Stimulated activated CD8-positive, alpha-beta memory T cell treated with anti-CD3 and anti-CD28 coated beads, Interleukin-4, amount 100 ng/mL, for 24 hours (primary cell): ENCODE measurements around the gene SAMD11.
"Not testable (repeated sequence)": the region's sequence is repeated elsewhere in the genome, so short reads cannot be mapped to it uniquely, and the experiment has no call there.

Experiments used
- DNase-seq: peaks from one replicate; pipeline ENCODE4 v3.0.0-alpha.2; 2020; ENCODE audit warnings: low read depth

Gene SAMD11

DNA sequence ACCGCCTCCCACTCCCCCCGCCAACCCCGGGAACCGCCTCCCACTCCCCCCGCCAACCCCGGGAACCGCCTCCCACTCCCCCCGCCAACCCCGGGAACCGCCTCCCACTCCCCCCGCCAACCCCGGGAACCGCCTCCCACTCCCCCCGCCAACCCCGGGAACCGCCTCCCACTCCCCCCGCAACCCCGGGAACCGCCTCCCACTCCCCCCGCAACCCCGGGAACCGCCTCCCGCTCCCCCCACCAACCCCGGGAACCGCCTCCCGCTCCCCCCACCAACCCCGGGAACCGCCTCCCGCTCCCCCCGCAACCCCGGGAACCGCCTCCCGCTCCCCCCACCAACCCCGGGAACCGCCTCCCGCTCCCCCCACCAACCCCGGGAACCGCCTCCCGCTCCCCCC is 53.1 kb downstream of the SAMD11 start:
- not testable (repeated sequence) for DNase-seq

DNA sequence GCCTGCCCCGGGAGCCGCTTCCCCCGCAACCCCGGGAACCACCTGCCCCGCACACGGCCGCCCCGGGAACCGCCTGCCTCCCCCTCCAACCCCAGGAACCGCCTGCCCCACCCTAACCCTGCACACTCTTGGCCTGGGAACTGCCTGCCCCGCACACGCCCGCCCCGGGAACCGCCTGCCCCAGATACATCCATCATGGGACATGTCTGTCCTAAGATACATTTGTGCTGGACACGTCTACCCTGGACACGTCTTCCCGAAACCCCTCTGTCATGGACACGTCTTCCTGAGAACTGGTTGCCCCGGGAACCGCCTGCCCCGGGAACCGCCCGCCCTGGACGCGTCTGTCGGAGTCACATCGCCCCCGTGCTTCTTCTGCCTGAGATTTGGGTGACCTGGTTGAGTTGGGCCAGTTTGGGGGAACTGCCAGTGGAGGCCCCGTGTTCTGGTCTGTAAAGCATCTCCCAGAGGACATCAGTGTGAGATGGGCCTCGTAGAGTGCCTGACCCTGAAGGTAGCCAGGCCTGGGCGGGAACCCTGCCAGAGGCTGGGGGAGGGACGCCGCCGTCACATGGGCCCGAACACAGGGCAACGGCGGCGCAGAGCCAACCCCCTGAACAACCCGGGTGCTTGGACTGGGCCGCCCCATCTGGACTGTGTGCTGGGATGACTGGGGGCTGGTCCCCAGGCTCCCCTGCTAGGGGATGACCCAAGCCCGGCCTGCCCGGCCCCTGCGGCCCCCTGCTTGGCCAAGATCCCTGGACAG is 54.5 kb downstream of the SAMD11 start:
- DNase-seq = no peak

DNA sequence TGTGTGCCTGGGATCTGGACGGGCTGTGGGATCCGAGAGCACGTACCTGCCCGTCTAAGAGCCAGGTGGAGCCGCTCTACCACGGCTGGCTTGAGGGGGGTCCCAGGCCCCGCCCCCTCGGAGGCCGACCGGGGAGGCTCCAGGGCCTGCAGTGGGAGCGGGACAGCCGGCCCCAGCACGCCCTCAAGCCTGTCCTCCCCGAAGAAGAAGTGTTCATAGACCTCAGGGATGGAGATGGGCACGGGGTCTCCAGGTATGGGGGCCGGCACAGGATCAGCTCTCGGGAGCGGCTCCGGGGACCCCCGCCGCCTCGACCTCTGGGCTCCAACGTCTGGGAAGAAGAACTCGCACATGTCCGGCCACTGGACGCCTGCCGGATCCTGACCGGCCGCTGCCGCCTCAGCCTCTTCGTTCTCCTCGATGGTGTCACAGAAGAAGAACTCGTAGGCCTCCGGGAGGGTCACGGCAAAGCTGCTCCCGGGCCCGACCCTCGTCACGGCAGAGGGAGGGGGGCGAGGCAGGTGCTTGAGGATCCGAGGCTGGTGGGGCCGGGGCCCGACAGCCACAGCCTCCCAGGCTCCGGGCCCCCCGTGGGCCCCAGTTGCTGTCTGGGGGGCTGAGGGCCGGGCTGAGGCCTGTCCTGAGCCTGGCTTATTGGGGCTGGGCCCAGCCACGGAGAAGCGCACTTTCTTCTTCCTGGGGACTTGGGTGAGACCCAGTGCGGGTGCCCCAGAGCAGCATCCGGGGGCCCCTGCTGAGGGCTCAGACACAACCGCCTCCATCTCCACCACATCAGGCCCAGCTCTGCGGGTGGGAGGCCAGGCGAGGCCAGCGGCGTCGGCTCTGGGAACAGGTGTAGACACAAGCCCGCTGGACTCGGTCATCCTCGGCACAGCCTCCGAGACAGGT is 55.4 kb downstream of the SAMD11 start:
- no peak for DNase-seq

DNA sequence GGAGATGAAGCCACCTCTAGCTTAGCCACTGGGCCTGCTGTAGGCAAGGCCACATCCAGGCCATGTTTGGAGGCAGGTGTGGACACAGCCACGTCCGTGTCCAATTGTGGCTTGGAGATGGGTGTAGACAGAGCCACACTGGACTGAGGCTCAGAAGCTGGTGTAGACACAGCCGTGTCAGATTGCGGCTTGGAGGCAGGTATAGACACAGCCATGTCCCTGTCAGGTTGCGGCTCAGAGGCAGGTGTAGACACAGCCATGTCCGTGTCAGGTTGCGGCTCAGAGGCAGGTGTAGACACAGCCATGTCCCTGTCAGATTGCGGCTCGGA is 56.0 kb downstream of the SAMD11 start:
- DNase-seq = no peak

DNA sequence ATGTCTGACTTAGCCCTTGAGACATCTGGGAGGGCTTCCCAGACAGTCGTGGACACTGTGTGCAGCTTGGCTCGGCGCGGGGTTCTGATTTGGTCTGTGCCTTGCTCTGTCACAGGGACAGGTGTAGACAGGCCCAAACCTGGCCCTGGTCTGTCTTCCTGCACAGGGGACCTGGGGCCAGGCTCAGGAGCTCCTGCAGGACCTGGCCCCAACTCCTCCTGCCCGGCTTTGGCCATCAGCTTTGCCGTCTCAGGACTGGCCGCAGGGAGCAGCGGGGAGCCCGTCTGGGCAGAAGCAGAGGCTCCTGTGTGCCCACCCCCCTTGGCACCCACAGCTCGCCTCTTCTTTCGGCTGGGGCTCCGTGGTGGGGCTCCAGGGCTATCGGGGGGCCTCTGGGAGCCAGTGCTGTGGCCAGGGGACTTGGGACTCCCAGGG is 56.4 kb downstream of the SAMD11 start:
- DNase-seq = no peak

DNA sequence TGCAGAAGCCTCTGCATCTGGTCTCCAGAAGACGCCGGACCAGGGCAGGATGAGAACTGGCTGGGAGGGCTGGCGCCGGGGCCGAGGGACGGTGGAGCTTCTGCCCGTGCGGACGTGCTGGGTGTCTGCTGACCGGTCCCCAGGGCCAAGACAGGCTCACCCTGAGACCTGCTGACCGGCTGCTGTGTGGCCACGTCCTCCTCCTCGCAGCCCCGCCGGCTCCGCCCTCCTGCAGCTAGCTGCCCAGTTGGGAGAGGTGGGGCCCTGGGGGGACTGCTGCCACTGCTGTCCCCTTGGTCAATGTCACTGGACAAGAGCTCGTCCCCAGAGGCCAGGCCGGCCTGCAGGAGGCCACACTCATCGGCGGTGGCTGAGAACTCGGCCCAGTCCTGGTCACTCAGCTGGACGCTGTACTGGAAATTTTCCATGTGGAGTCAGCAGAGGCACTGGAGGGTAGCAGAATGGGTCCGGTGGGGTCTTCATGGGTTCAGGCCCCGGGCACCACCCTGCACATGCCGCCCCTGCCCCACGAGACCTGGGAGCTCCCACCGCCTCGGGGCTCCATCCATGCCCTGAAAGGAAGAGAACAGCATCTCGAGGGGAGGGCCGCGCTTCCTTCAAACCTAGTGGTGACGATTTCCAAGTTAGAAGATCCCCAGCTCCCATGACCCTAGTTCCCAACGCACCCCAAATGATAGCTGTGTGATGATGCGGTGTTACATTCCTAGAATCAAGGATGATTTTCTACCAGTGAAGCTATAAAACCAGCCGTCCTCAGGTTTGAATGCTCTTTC is 57.1 kb downstream of the SAMD11 start:
- no peak for DNase-seq

DNA sequence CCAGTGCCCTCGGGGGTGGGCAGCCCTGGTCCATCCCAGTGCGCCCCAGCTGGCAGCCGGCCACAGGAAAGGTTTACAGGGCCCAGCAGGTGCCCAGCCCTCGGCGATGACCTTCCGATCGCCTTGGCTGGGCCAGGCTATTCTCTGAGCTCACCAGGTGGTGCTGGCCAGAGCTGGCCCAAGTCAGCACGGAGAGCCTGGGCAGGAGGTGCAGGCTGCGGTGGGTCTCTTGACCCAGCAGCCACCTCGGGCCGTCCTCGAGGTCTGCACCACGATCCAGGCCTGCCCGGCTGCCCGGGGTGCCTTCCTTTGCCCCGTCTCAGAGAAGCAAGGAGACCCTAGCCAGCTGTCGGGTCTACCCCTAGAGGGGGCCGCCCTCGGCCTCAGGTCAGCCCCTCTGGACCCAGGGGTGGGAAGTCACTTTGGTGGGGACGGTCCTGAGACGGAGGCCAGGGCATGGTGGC is 57.8 kb downstream of the SAMD11 start:
- no peak for DNase-seq

DNA sequence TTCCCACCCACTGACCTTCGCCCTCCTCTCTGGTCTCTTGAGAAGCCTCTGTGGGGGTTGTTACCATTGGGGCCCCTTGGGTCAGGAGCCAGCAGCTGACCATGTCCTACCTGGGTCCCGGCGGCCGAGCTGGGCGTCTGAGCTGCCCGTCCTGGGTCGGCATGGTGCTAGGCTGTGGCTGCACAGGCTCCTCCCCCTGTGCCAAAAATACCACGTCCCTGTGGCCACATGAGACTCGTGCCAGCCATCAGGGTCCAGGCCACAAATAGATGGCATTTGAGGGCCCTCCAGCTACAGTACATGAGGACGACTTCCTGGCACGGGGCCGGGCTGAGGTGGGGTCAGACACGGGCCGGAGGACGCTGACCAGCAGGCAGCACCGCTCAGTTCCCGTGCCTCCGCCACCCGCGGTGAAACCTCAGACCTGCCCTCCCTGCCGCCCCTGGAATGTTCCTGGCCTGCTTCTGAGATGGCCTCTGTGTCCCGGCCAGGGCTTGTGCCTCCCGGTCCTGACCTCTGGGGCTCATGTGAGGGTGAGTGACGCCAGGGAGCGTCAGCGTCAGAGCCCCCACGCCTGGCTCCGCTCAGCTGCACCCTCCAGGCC is 58.3 kb downstream of the SAMD11 start, which contains the start of gene PERM1:
PERM1 (minus strand) TSS at position 139 of the 604 bp plus-strand sequence. CDS start 1,064 bp downstream, outside the sequence.
- no peak for DNase-seq

DNA sequence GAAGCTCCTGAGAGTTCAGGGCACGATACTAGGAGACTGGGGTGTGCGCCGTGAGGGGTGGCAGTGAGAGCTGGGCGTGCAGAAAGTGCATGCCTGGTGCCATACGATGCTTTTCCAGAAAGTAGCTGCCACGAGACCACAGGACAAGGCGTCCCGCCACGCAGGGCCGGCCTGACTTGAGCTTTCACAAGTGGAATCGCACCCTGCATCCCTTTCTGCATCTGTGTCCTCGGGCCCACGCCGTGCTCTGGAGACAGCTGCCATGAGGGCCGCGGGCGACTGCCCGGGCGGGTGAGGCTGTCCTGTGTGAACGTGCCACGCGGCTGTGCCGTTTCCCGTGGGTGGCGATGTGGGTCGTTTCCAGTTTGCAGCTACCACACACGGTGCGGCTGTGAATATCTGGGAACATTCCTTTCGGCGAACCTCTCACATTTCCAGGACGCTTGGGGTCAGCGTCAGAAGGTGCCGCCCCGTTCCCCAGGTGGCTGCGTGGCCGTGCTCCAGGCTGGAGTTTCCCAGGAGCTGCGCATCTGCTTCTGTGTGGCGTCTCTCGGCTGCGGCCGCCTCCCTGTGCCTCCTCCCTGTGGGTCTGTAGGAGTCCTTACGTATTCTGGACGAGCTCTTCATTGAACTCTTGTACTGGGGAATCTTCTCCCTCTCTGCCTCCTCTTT is 59.2 kb downstream of the SAMD11 start:
- no peak for DNase-seq

DNA sequence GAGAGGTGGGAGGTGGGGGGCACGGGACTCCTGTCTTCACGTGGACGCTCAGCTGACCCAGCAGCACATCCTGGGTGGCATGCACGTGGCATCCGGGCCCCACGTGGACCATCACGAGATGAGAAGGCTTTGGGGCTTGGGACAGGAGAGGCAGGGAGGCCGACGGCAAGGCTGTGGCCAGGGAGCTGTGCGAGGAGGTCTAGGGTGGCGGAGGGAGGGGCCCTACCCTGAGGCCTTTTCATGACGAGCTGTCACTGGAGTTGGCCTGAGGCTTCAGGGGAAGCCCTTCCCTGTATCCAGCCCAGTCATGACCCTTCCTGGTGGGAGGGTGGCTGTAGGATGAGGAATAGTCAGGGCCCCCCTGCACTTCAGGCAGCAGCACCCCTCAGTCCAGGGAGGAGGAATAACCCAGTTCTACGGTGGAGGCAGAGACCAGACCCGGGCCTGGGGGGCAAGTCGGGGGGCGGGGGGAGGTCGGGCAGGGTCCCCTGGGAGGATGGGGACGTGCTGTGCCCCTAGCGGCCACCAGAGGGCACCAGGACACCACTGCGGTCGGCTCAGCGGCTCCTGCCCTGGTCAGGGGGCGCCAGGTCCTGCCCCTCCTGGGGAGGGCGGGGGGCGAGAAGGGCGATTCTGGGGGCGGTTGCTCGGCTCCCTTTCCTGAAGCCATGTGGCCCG is 60.2 kb downstream of the SAMD11 start:
- DNase-seq = peak; percentile 51

DNA sequence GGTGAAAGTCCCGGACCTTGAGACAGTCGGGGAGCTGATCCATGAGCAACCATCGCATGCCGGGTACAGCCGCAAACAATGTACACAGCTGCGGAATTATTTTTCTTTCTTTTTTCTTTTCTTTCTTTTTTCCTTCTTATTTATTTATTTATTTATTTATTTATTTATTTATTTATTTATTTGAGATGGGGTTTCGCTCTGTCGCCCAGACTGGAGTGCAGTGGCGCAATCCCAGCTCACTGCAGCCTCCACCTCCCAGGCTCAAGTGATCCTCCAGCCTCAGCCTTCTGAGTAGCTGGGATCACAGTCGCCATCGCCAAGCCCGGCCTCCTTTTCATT is 60.7 kb downstream of the SAMD11 start:
- DNase-seq = no peak

DNA sequence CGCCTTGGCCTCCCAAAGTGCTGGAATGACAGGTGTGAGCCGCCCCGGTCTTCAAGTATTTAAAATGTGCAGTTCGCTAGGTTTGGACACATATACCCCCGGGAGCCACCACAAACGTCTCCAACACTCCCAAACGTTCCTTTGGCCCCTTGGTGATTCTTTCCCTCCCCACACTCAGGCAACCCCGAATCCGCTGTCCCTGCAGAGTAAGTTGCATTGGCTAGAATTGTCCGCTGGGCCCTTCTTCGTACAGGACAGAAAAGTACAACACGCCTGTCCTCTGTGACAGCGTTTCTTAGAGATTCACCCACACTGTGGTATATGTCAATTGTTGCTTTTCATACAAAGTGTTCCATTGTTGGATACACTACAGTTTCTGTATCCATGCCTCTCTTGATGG is 61.4 kb downstream of the SAMD11 start:
- DNase-seq = no peak

DNA sequence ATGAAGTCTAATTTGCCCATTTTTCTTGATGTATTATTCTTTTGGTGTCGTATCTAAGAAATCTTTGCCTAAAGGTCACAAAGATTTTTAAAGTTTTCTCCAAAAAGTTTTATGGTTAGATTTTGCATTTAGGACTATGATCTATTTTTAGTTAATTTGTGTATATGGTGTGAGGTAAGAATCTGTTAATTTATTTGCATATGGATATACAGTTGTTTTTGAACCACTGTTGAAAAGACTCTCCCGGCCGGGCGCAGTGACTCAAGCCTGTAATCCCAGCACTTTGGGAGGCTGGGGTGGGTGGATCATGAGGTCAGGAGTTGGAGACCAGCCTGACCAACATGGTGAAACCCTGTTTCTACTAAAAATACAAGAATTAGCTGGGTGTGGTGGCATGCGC is 64.3 kb downstream of the SAMD11 start:
- DNase-seq = not testable (repeated sequence)

DNA sequence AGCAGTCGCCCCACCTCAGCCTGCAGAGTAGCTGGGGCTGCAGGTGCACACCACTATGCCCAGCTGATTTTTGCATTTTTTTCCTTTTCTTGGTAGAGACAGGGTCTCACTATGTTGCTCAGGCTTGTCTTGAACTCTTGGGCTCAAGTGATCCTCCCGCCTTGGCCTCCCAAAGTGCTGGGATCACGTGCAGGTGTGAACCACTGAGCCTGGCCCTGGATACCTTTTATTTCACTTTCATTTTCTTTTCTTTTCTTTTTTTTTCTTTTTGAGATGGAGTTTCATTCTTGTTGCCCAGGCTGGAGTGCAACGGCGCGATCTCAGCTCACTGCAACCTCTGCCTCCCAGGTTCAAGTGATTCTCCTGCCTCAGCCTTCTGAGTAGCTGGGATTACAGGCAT is 67.6 kb downstream of the SAMD11 start:
- not testable (repeated sequence) for DNase-seq

DNA sequence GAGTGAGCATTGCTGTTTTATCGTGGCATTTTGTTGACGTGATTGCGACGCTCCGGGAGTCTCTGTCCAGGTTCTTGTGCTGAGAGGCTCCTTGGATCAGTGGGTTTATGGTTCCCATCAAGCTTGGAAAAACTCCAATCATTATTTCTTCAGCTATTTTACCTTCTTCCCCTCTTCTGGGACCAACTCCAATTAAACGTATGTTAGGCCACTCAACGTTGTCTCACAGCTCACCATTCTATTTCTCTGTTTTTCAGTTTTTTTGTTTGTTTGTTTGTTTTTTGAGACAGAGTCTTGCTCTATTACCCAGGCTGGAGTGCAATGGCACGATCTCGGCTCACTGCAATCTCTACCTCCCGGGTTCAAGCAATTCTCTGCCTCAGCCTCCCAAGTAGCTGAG is 68.2 kb downstream of the SAMD11 start:
- no peak for DNase-seq

DNA sequence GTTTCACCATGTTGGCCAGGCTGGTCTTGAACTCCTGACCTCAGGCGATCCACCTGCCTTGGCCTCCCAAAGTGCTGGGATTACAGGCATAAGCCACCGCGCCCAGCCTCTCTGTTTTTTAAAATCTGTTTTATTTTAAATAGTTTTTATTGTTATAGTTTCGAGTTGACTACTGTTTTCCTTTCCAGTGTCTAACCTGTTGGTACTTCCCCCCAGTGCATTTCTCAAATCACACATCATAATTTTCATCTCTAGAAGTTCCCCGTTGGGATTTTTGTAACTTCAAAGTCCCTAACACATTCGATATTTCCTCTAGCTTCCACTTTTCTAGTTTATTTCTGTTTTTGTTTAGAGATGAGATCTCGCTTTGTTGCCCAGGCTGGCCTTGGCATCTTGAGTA is 68.6 kb downstream of the SAMD11 start:
- DNase-seq = no peak

DNA sequence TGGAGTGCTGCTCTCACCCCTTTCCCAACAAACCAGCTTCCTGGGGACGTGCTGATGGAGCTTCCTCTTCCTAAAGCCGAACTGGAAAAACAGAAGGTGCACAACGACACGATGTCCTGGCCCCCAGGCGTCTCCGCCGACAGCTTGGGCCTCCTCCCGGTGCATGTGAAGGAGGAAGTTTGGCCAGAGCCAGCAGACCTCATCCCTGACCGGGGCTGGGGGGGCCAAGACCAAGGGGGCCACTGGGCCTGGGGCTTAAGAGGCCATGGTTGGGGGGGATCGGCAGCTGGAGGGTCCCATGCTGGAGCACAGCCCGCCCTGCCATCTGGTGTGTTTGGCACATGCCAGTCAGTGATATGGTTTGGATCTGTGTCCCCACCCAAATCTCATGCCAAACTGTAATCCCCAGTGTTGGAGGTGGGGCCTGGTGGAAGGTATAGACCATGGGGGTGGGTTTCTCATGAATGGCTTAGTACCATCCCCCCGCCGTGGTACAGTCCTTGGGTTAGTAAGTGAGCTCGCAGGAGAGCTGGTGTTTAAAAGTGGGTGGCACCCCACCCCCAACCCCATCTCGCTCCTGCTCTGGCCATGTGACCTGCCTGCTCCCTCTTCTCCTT is 69.8 kb downstream of the SAMD11 start:
- no peak for DNase-seq
